Kidney (tissue), 14 donors: ENCODE data around the gene SPTSSA. TPM values are rescaled to one million over a fixed set of nuclear protein-coding genes. Genes with fewer than 3 reads are reported as not detected.

Experiments used
- DNase-seq, 5 donors: peaks; one replicate each; pipeline ENCODE4 v3.0.0-alpha.2; 2013 to 2020
- FAIRE-seq: peaks from 2 replicates; lab custom pipeline; 2012; peaks lifted over from hg19 to GRCh38; lab: Jason Lieb, UNC
- H3K27ac ChIP-seq, 2 donors: one replicate each; pipeline ENCODE4 v1.7.0; 2013; ENCODE audit warnings: low read depth in 2 of 2, low read length in 2 of 2, inconsistent platforms in 1 of 2
- H3K27me3 ChIP-seq: one replicate; pipeline ENCODE4 v1.7.1; 2013; ENCODE audit warnings: low read length, inconsistent platforms; ENCODE audit not compliant: control insufficient read depth, insufficient read depth
- H3K36me3 ChIP-seq, 3 donors: one replicate each; pipeline versions ENCODE4 v1.7.0 to v1.7.1; 2013; ENCODE audit warnings: low read length in 3 of 3, control low read depth in 1 of 3, inconsistent platforms in 1 of 3; ENCODE audit not compliant: insufficient read depth in 3 of 3, control insufficient read depth in 2 of 3
- H3K4me1 ChIP-seq, 3 donors: one replicate each; pipeline versions ENCODE4 v1.7.0 to v1.7.1; 2013; ENCODE audit warnings: low read length in 3 of 3, inconsistent platforms in 1 of 3, low read depth in 1 of 3; ENCODE audit not compliant: control insufficient read depth in 2 of 3, insufficient read depth in 2 of 3
- H3K4me3 ChIP-seq, 3 donors: one replicate each; pipeline versions ENCODE4 v1.7.0 to v1.8.1; 2013; ENCODE audit warnings: low read length in 3 of 3, control low read depth in 1 of 3, inconsistent platforms in 1 of 3
- H3K9ac ChIP-seq, 3 donors: one replicate each; pipeline versions ENCODE4 v1.7.0 to v1.7.1; 2013; ENCODE audit warnings: low read length in 3 of 3, control low read depth in 1 of 3, inconsistent platforms in 1 of 3
- H3K9me3 ChIP-seq, 3 donors: one replicate each; pipeline versions ENCODE4 v1.7.0 to v1.7.1; 2013; ENCODE audit warnings: low read length in 3 of 3, control low read depth in 1 of 3, inconsistent platforms in 1 of 3; ENCODE audit not compliant: control insufficient read depth in 2 of 3, insufficient read depth in 1 of 3
- intact Hi-C: fragments of 100-400 bp; cut with DNase I; formaldehyde crosslinking; loops from one replicate; pipeline ENCODE4 v1.11.1; 2022
- polyA plus RNA-seq: library from polyadenylated mRNA; stranded (reverse); fragments of 350-450 nt; fragmentation: Illumina TruSeq; extraction: RNeasy Lipid Tissue Mini Kit (QIAGEN cat#74804); gene quantifications from one replicate; pipeline ENCODE4 v1.2.3, GENCODE V29; 2014; ENCODE audit warnings: low read depth, low replicate concordance; ENCODE audit not compliant: insufficient read depth
- total RNA-seq: library from RNA; stranded (reverse); fragmentation: NEBNext Ultra II Directional; extraction: Animal tissue kit (Norgen Biotek cat#: 25700); gene quantifications from one replicate; pipeline ENCODE4 v1.2.1, GENCODE V29; 2021
- TF ChIP-seq, protein P1 (sequence below): IDR thresholded peaks from 3 replicates; pipeline ENCODE4 v1.5.1; 2012; ENCODE audit warnings: mild to moderate bottlenecking, moderate library complexity, borderline replicate concordance; ENCODE audit not compliant: insufficient read depth; ENCODE audit errors: extremely low read depth
- donor health status: control.
- donor health status: control.
- donor health status: control.
- donor health status: control.
- donor health status: control.
- donor health status: DM: yes; HTN: yes; CAD: no.
- donor health status: Normal renal cell carcinoma (clear cell type).

The SPTSSA gene
- total and polyA plus RNA-seq, 2 donors from 2014 or later, result 17.4 to 19.2 TPM

DNA sequence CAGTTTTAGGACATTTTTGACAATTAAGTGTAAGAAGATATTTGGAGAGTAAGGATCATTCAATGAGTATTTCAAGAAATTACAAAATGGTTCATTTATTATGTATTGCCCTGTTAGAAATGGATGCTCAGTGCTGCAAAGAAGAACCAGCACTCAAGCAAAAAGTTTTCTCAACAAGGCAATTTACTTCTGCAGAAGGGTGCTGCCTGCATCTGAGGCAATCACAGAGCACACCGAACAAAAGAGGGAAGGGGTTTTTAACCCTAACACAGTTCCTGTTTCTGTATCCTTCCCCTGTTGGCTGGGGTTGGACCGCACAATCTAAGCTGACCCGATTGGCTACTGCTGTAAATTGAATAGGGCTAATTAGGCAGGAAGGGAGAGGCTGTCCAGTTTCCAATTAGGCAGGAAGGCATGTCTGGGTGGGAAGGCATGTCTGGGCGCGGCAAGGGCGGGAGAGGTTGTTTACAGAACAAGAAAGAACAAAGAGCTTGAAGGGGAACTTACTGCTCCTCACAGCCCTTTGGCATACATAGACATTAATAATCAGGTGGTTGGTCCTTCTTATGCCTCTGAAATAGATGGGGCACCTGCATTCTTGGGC is 41.4 kb downstream of the SPTSSA start:
- DNase-seq (no peak), FAIRE-seq (no peak)
- Histone ChIP-seq H3K36me3 (no peaks in the 10 kb centered on the region), H3K9ac (no peak overlapping the region), H3K9me3 (peaks cover 0 to 9% (median 0%) of the 10 kb centered on the region in 3 donors), H3K4me3 (no peak overlapping the region), H3K27ac (no peak overlapping the region), H3K4me1 (no peaks in the 10 kb centered on the region), H3K27me3 (no peaks in the 10 kb centered on the region)
- TF ChIP-seq, protein P1, sequence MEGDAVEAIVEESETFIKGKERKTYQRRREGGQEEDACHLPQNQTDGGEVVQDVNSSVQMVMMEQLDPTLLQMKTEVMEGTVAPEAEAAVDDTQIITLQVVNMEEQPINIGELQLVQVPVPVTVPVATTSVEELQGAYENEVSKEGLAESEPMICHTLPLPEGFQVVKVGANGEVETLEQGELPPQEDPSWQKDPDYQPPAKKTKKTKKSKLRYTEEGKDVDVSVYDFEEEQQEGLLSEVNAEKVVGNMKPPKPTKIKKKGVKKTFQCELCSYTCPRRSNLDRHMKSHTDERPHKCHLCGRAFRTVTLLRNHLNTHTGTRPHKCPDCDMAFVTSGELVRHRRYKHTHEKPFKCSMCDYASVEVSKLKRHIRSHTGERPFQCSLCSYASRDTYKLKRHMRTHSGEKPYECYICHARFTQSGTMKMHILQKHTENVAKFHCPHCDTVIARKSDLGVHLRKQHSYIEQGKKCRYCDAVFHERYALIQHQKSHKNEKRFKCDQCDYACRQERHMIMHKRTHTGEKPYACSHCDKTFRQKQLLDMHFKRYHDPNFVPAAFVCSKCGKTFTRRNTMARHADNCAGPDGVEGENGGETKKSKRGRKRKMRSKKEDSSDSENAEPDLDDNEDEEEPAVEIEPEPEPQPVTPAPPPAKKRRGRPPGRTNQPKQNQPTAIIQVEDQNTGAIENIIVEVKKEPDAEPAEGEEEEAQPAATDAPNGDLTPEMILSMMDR, result no peak
- intact Hi-C loops, result no loop called here

DNA sequence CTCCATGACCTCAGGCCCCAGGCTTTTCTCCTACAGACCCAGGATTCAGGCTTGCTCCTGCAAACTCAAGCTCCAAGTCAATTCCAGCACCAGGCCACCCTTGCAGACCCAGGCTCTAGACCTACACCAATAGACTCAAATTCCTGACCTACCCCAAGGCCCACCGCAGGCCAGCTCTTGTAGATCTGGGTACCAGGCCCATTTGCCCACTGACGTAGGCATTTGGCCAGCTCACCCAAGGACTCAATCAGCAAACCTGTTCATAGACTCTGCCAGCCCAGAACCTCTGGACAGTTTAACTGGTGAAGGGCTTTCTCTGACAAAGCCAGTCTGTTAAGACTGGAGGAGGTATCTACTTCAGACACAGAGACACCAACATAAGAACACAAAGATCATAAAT is 52.3 kb downstream of the SPTSSA start:
- H3K27me3 ChIP-seq, result no peaks in the 10 kb centered on the region
- H3K9me3 ChIP-seq, result no peaks in the 10 kb centered on the region
- H3K36me3 ChIP-seq, result no peaks in the 10 kb centered on the region
- intact Hi-C loops, result no loop called here
- H3K4me3 ChIP-seq, result no peak overlapping the region
- no peaks in the 10 kb centered on the region for H3K4me1 ChIP-seq
- DNase-seq (no peak), FAIRE-seq (no peak)
- H3K9ac ChIP-seq, result no peak overlapping the region
- H3K27ac ChIP-seq, result no peak overlapping the region
- TF ChIP-seq, protein P1, result no peak

DNA sequence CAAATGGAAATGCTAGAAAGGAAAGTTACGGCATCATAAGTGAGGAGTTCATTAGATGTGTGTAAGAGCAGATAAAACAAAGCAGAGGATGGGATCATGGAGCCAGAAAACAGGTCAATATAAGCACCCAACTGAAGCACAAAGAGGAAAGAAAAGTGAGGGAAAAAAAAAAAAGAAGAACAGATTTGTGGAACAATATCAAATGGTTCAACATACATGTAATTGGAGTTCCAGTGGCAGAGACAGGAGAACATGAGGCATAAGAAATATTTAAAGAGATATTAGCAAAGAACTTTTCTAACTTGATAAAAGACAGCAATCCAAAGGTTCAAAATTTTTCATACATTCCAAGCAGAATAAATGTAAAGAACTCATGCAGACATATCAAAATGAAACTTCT is 54.1 kb downstream of the SPTSSA start:
- no peaks in the 10 kb centered on the region for H3K9me3 ChIP-seq
- intact Hi-C loops, result no loop called here
- no peaks in the 10 kb centered on the region for H3K4me1 ChIP-seq
- no peak overlapping the region for H3K27ac ChIP-seq
- TF ChIP-seq, protein P1, result no peak
- FAIRE-seq (no peak), DNase-seq (no peak)
- no peaks in the 10 kb centered on the region for H3K27me3 ChIP-seq
- no peak overlapping the region for H3K9ac ChIP-seq
- no peaks in the 10 kb centered on the region for H3K36me3 ChIP-seq
- no peak overlapping the region for H3K4me3 ChIP-seq

DNA sequence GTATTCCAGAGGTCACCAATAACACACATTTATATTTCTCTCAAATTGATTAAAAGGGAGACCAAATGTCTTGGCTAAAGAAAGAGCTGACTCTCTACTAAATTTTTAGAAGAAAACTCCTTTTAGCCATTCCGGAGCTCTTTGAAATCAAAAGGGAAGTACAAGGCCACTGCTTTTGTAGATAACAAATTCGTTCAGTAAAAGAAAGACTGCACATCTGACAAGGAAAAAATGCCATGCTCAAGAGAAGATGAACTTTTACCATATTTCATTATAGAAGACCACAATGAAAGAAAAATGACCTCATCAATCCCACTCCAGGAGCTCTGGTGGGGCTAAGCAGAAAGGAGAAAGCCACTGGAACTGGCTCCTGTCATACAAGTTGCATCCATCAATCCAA is 57.6 kb downstream of the SPTSSA start:
- no peak for DNase-seq
- Histone ChIP-seq H3K9me3 (no peaks in the 10 kb centered on the region), H3K4me1 (no peaks in the 10 kb centered on the region), H3K27ac (no peak overlapping the region), H3K36me3 (no peaks in the 10 kb centered on the region), H3K27me3 (no peaks in the 10 kb centered on the region), H3K4me3 (no peak overlapping the region), H3K9ac (no peak overlapping the region)
- intact Hi-C loops, result no loop called here
- TF ChIP-seq, protein P1, result no peak
- no peak for FAIRE-seq
